SK-N-SH (cell line): Measurements from ENCODE around the gene GPR22. TPM values are rescaled to one million over a fixed set of nuclear protein-coding genes. Genes with fewer than 3 reads are reported as not detected.

ENCODE experiments used
- CTCF ChIA-PET: fragments of 300-600, 350-600 bp; formaldehyde crosslinking; extraction: SDS; loops from one replicate; lab custom pipeline; 2021; lab: Yijun Ruan, JAX
- POLR2A ChIA-PET: fragments of 350-600 bp; sonication (Branson Sonifier 250); formaldehyde crosslinking; extraction: SDS; loops from one replicate; lab custom pipeline; 2020; ENCODE audit warnings: antibody characterized with exemption, inconsistent platforms; lab: Yijun Ruan, JAX
- DNase-seq: peaks from one replicate; pipeline ENCODE4 v3.0.0; 2012
- H2AFZ ChIP-seq: fragments of 200-600 bp; sonication (generic); 2 replicates; pipeline ENCODE4 v1.8.1; 2016; ENCODE audit warnings: antibody characterized with exemption, mild to moderate bottlenecking, low read depth
- H3F3A ChIP-seq: fragments of 200-600 bp; sonication (generic); replicated peaks from 2 replicates; pipeline ENCODE3; 2016; ENCODE audit warnings: antibody characterized with exemption, mild to moderate bottlenecking; ENCODE audit not compliant: insufficient read depth
- H3K27ac ChIP-seq, 2 experiments: fragments of 200-500 bp in 1 of 2; fragments of 200-600 bp in 1 of 2; sonication (Bioruptor generic) in 1 of 2; sonication (generic), shearing (Covaris generic) in 1 of 2; 2 replicates each; pipeline versions ENCODE4 v1.5.1 to v1.6.1; 2014 to 2016; ENCODE audit warnings: low read depth in 2 of 2, inconsistent platforms in 1 of 2, low read length in 1 of 2, mild to moderate bottlenecking in 1 of 2, mixed read lengths in 1 of 2
- H3K27me3 ChIP-seq: fragments of 200-600 bp; sonication (generic), shearing (Covaris generic); 2 replicates; pipeline ENCODE4 v1.6.1; 2016; ENCODE audit warnings: mixed run types; ENCODE audit not compliant: insufficient read depth
- H3K36me3 ChIP-seq, 2 experiments: fragments of 200-500 bp in 1 of 2; fragments of 200-600 bp in 1 of 2; sonication (Bioruptor generic) in 1 of 2; sonication (generic) in 1 of 2; replicated peaks in 1 of 2; 2 replicates each; pipeline versions ENCODE3 to v1.5.1; 2014 to 2016; ENCODE audit warnings: low read length in 1 of 2, mild to moderate bottlenecking in 1 of 2; ENCODE audit not compliant: insufficient read depth in 2 of 2, control insufficient read depth in 1 of 2
- H3K4me1 ChIP-seq, 2 experiments: fragments of 200-500 bp in 1 of 2; fragments of 200-600 bp in 1 of 2; sonication (Bioruptor generic) in 1 of 2; sonication (generic), shearing (Covaris generic) in 1 of 2; 2 replicates each; pipeline versions ENCODE4 v1.5.1 to v1.6.1; 2014 to 2016; ENCODE audit warnings: low read depth in 1 of 2, low read length in 1 of 2, mixed run types in 1 of 2; ENCODE audit not compliant: insufficient read depth in 2 of 2, control insufficient read depth in 1 of 2
- H3K4me2 ChIP-seq: fragments of 200-600 bp; sonication (generic), shearing (Covaris generic); 2 replicates; pipeline ENCODE4 v1.6.1; 2017; ENCODE audit warnings: mixed run types
- H3K4me3 ChIP-seq, 2 experiments: fragments of 200-500 bp in 1 of 2; fragments of 200-600 bp in 1 of 2; sonication (Bioruptor generic) in 1 of 2; sonication (generic), shearing (Covaris generic) in 1 of 2; 2 replicates each; pipeline versions ENCODE4 v1.5.1 to v1.8.1; 2014 to 2016; ENCODE audit warnings: low read depth in 2 of 2, inconsistent platforms in 1 of 2, low read length in 1 of 2, mild to moderate bottlenecking in 1 of 2, mixed read lengths in 1 of 2, moderate library complexity in 1 of 2
- H3K79me2 ChIP-seq: fragments of 200-600 bp; sonication (generic); 2 replicates; pipeline ENCODE4 v1.8.1; 2017; ENCODE audit warnings: mild to moderate bottlenecking; ENCODE audit not compliant: insufficient read depth
- H3K9ac ChIP-seq: fragments of 200-600 bp; sonication (generic); 2 replicates; pipeline ENCODE4 v1.6.1; 2017; ENCODE audit warnings: mixed run types
- H3K9me2 ChIP-seq: fragments of 200-600 bp; sonication (generic); 2 replicates; pipeline ENCODE4 v1.6.1; 2017; ENCODE audit warnings: mixed run types
- H3K9me3 ChIP-seq: fragments of 200-600 bp; sonication (generic); 2 replicates; pipeline ENCODE4 v1.6.1; 2017; ENCODE audit warnings: mixed run types, mild to moderate bottlenecking, moderate library complexity
- H4K20me1 ChIP-seq: fragments of 200-600 bp; sonication (generic); 2 replicates; pipeline ENCODE4 v1.6.1; 2017; ENCODE audit warnings: mild to moderate bottlenecking, mixed run types; ENCODE audit not compliant: insufficient read depth
- CHD2 ChIP-seq: fragments of 150-350 bp; IDR thresholded peaks from 2 replicates; pipeline ENCODE4 v1.6.1; 2018; ENCODE audit warnings: low read length; ENCODE audit not compliant: partially characterized antibody
- ELF1 ChIP-seq: IDR thresholded peaks from 2 replicates; pipeline ENCODE4 v1.4.0; 2012
- FOXM1 ChIP-seq: IDR thresholded peaks from 2 replicates; pipeline ENCODE4 v1.4.0; 2012; ENCODE audit warnings: low read depth, mild to moderate bottlenecking
- IRF3 ChIP-seq: fragments of 150-350 bp; IDR thresholded peaks from 2 replicates; pipeline ENCODE4 v1.6.1; 2016; ENCODE audit warnings: mild to moderate bottlenecking, low read depth, low read length
- JUND ChIP-seq: IDR thresholded peaks from 2 replicates; pipeline ENCODE4 v1.4.0; 2012
- MXI1 ChIP-seq: IDR thresholded peaks from 2 replicates; pipeline ENCODE4 v1.6.1; 2012; ENCODE audit warnings: mild to moderate bottlenecking, low read depth, low read length, improper control_type of control experiment
- POLR2AphosphoS5 ChIP-seq: IDR thresholded peaks from 2 replicates; pipeline ENCODE4 v1.6.1; 2012; ENCODE audit warnings: low read depth, low read length
- RAD21 ChIP-seq: IDR thresholded peaks from 2 replicates; pipeline ENCODE4 v1.6.1; 2012; ENCODE audit warnings: mild to moderate bottlenecking, low read length
- RFX5 ChIP-seq: IDR thresholded peaks from 2 replicates; pipeline ENCODE4 v1.6.1; 2012; ENCODE audit warnings: mild to moderate bottlenecking, improper control_type of control experiment, low read length
- RXRA ChIP-seq: IDR thresholded peaks from 2 replicates; pipeline ENCODE4 v1.4.0; 2012; ENCODE audit warnings: low read depth, mild to moderate bottlenecking, borderline replicate concordance
- SIN3A ChIP-seq: IDR thresholded peaks from 2 replicates; pipeline ENCODE4 v1.6.1; 2012; ENCODE audit warnings: low read depth, mild to moderate bottlenecking, low read length, moderate library complexity, borderline replicate concordance
- TAF1 ChIP-seq: IDR thresholded peaks from 2 replicates; pipeline ENCODE4 v1.6.1; 2012; ENCODE audit warnings: low read depth, mild to moderate bottlenecking, low read length, moderate library complexity, borderline replicate concordance
- TCF12 ChIP-seq: IDR thresholded peaks from 2 replicates; pipeline ENCODE4 v1.4.0; 2012
- TEAD4 ChIP-seq: IDR thresholded peaks from 2 replicates; pipeline ENCODE4 v1.4.0; 2012; ENCODE audit warnings: mild to moderate bottlenecking, borderline replicate concordance; ENCODE audit not compliant: insufficient read depth
- WGBS: methylation state at CpG from one replicate; pipeline ENCODE4 v1.1.6; 2017; ENCODE audit warnings: low lambda C conversion rate; 5-methylcytosine and 5-hydroxymethylcytosine counted together
- polyA plus RNA-seq, 3 experiments: library from polyadenylated mRNA; depleted of rRNA; stranded (reverse); fragments of >200 nt; gene quantifications; 2 replicates each; pipeline ENCODE4 v1.2.3, GENCODE V29; 2012
- TF ChIP-seq, protein P1 (sequence below): IDR thresholded peaks from 2 replicates; pipeline ENCODE4 v1.4.0; 2012; ENCODE audit warnings: low read depth, borderline replicate concordance
- TF ChIP-seq, protein P2 (sequence below): fragments of 200-600 bp; sonication (generic); IDR thresholded peaks from 2 replicates; pipeline ENCODE4 v1.6.1; 2017; ENCODE audit warnings: antibody characterized with exemption, mild to moderate bottlenecking, moderate library complexity
- TF ChIP-seq, protein P3 (sequence below): IDR thresholded peaks from 2 replicates; pipeline ENCODE4 v1.4.0; 2012; ENCODE audit warnings: low read depth, borderline replicate concordance

The GPR22 gene
- polyA plus RNA-seq, 1 of the 3 experiments (the other 2 are of a cell fraction): 0.03 TPM

DNA sequence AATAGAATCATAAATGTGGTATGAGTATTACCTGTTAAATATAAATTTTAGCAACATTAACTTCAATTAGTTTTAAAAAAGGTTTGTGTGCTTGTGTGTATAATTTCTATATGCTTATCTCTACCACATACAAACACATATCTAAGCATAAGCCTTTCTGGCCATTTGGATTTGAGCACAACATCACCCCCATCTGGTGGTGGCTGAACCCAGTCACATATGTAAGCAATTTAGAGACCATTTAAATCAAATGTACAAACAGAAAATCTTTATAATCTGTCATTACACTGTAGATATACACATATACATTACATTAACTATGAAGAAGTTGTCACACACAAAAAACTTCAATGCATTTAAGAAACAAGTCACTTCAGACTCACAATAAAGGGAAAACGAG, 31.7 kb downstream of the GPR22 start (continued):
- no peak for TF ChIP-seq CHD2
- TF ChIP-seq, all 33 proteins: peak for 5

GRCh38 chr7:107502154-107502553, 32.3 kb downstream of the GPR22 start:
- CTCF ChIA-PET: interaction anchor here (0.6 to 3.0 kb wide), 17 partner anchors 10 to 355 kb away, joined by 3 to 28 read pairs (median 5); no protein-coding TSS in a partner anchor
- peaks cover 15% of the 10 kb centered on the region for H3K79me2 ChIP-seq
- WGBS: 94% methylated on average over 3 of the region's 3 CpGs
- peaks cover 0 to 5% of the 10 kb centered on the region in 2 experiments for H3K36me3 ChIP-seq
- H3K9ac ChIP-seq: no peak overlapping the region
- POLR2A ChIA-PET: no interaction called here
- H3K4me2 ChIP-seq: no peak overlapping the region
- H3K4me3 ChIP-seq: no peak overlapping the region
- H4K20me1 ChIP-seq: no peaks in the 10 kb centered on the region
- H3K27ac ChIP-seq: no peak overlapping the region
- H3K9me2 ChIP-seq: no peaks in the 10 kb centered on the region
- no peak overlapping the region for H2AFZ ChIP-seq
- H3F3A ChIP-seq: no peaks in the 10 kb centered on the region
- DNase-seq: no peak
- H3K27me3 ChIP-seq: no peaks in the 10 kb centered on the region
- peaks cover 0 to 5% of the 10 kb centered on the region in 2 experiments; a peak in 2 of 4 replicates for H3K4me1 ChIP-seq
- no peaks in the 10 kb centered on the region for H3K9me3 ChIP-seq
- TF ChIP-seq TEAD4 (no peak), JUND (no peak), MXI1 (no peak), IRF3 (no peak), FOXM1 (no peak), TCF12 (no peak), SIN3A (no peak), ELF1 (no peak), RFX5 (no peak), RAD21 (no peak), TAF1 (no peak), RXRA (no peak), POLR2AphosphoS5 (no peak)
- TF ChIP-seq, protein P1, sequence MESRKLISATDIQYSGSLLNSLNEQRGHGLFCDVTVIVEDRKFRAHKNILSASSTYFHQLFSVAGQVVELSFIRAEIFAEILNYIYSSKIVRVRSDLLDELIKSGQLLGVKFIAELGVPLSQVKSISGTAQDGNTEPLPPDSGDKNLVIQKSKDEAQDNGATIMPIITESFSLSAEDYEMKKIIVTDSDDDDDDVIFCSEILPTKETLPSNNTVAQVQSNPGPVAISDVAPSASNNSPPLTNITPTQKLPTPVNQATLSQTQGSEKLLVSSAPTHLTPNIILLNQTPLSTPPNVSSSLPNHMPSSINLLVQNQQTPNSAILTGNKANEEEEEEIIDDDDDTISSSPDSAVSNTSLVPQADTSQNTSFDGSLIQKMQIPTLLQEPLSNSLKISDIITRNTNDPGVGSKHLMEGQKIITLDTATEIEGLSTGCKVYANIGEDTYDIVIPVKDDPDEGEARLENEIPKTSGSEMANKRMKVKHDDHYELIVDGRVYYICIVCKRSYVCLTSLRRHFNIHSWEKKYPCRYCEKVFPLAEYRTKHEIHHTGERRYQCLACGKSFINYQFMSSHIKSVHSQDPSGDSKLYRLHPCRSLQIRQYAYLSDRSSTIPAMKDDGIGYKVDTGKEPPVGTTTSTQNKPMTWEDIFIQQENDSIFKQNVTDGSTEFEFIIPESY: no peak
- TF ChIP-seq, protein P2, sequence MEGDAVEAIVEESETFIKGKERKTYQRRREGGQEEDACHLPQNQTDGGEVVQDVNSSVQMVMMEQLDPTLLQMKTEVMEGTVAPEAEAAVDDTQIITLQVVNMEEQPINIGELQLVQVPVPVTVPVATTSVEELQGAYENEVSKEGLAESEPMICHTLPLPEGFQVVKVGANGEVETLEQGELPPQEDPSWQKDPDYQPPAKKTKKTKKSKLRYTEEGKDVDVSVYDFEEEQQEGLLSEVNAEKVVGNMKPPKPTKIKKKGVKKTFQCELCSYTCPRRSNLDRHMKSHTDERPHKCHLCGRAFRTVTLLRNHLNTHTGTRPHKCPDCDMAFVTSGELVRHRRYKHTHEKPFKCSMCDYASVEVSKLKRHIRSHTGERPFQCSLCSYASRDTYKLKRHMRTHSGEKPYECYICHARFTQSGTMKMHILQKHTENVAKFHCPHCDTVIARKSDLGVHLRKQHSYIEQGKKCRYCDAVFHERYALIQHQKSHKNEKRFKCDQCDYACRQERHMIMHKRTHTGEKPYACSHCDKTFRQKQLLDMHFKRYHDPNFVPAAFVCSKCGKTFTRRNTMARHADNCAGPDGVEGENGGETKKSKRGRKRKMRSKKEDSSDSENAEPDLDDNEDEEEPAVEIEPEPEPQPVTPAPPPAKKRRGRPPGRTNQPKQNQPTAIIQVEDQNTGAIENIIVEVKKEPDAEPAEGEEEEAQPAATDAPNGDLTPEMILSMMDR: no peak
- TF ChIP-seq, protein P3, sequence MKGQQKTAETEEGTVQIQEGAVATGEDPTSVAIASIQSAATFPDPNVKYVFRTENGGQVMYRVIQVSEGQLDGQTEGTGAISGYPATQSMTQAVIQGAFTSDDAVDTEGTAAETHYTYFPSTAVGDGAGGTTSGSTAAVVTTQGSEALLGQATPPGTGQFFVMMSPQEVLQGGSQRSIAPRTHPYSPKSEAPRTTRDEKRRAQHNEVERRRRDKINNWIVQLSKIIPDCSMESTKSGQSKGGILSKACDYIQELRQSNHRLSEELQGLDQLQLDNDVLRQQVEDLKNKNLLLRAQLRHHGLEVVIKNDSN: no peak
